Ureter (tissue), 1 donor: Measurements from ENCODE around the gene SLC6A20. TPM values are rescaled to one million over a fixed set of nuclear protein-coding genes. Genes with fewer than 3 reads are reported as not detected.
"Not testable (repeated sequence)": the region's sequence is repeated elsewhere in the genome, so short reads cannot be mapped to it uniquely, and the experiment has no call there.

Experiments
- DNase-seq: peaks from one replicate; pipeline ENCODE4 v3.0.0-alpha.2; 2020; ENCODE audit warnings: low spot score
- total RNA-seq: library from RNA; stranded (reverse); gene quantifications from one replicate; pipeline ENCODE4 v1.2.4, GENCODE V29; 2023
- donor health status: DM: yes; HTN: yes; CAD: no.

The SLC6A20 gene
- total RNA-seq, 1 donor from 2014 or later, result not detected

- DNase-seq, result no peak
Observed at GRCh38 chr3:45758871-45759270, 37.5 kb downstream of the SLC6A20 start.

GRCh38 chr3:45757141-45757540 is 39.2 kb downstream of the SLC6A20 start:
- not testable (repeated sequence) for DNase-seq

- DNase-seq, result no peak
Observed at GRCh38 chr3:45756055-45756454, 40.3 kb downstream of the SLC6A20 start.

- DNase-seq, result no peak
Observed at GRCh38 chr3:45754461-45754860, 41.9 kb downstream of the SLC6A20 start.

GRCh38 chr3:45753095-45753494 is 43.2 kb downstream of the SLC6A20 start:
- DNase-seq, result no peak

- DNase-seq, result no peak
Observed at GRCh38 chr3:45751537-45752242, 44.6 kb downstream of the SLC6A20 start.

- no peak for DNase-seq
Observed at GRCh38 chr3:45749880-45750279, 46.5 kb downstream of the SLC6A20 start.

- not testable (repeated sequence) for DNase-seq
Observed at GRCh38 chr3:45749036-45749600, 47.2 kb downstream of the SLC6A20 start.

- no peak for DNase-seq
Observed at GRCh38 chr3:45748068-45748467, 48.3 kb downstream of the SLC6A20 start.

- no peak for DNase-seq
Observed at GRCh38 chr3:45746777-45747622, 49.3 kb downstream of the SLC6A20 start.

- no peak for DNase-seq
Observed at GRCh38 chr3:45746165-45746776, 50.1 kb downstream of the SLC6A20 start.

- DNase-seq, result no peak
Observed at GRCh38 chr3:45742461-45743089, 53.8 kb downstream of the SLC6A20 start.

GRCh38 chr3:45741742-45742460 is 54.4 kb downstream of the SLC6A20 start:
- DNase-seq, result no peak

GRCh38 chr3:45741247-45741646 is 55.1 kb downstream of the SLC6A20 start:
- DNase-seq, result no peak

GRCh38 chr3:45739991-45740390 is 56.3 kb downstream of the SLC6A20 start:
- DNase-seq, result no peak

GRCh38 chr3:45737234-45737633 is 59.1 kb downstream of the SLC6A20 start:
- DNase-seq, result no peak

GRCh38 chr3:45736707-45737106 is 59.6 kb downstream of the SLC6A20 start:
- no peak for DNase-seq

- DNase-seq, result no peak
Observed at GRCh38 chr3:45730409-45731154, 65.8 kb downstream of the SLC6A20 start.

GRCh38 chr3:45729614-45730013 is 66.7 kb downstream of the SLC6A20 start:
- DNase-seq, result no peak

GRCh38 chr3:45724911-45725310 is 71.4 kb downstream of the SLC6A20 start:
- no peak for DNase-seq
